Measurements from ENCODE around the gene PISD.

GRCh38 chr22:31625661-31626426, 36.2 kb downstream of the PISD start:
- TF ChIP-seq CTCF (IDR thresholded peaks at IDR 0.05; ENCODE audit: low read depth, low read length), result no peak
- TF ChIP-seq POLR2A (IDR thresholded peaks at IDR 0.05; ENCODE audit: extremely low read depth, insufficient read length), result no peak
- TF ChIP-seq MAX (IDR thresholded peaks at IDR 0.05; ENCODE audit: low read depth, low read length), result no peak

Measured in NB4 (cell line).